GM10847 (cell line): ENCODE data around the gene PDGFRA.

Experiments
- POLR2A ChIP-seq: IDR thresholded peaks from 2 replicates; pipeline ENCODE4 v1.6.1; 2011; ENCODE audit not compliant: insufficient read length; ENCODE audit errors: extremely low read depth

Gene PDGFRA

GRCh38 chr4:54228961-54229501 lies at the start of gene PDGFRA:
PDGFRA (plus strand) TSS chr4:54229293; CDS start chr4:54258769, 29,476 bp downstream.
- TF ChIP-seq POLR2A: no peak

- no peak for TF ChIP-seq POLR2A
Measured at GRCh38 chr4:54184581-54184980, 44.5 kb upstream of the PDGFRA start.

- TF ChIP-seq POLR2A: no peak
Measured at GRCh38 chr4:54185044-54185780, 43.9 kb upstream of the PDGFRA start.

GRCh38 chr4:54185866-54186265 lies 43.2 kb upstream of the PDGFRA start:
- no peak for TF ChIP-seq POLR2A

GRCh38 chr4:54186371-54186770 lies 42.7 kb upstream of the PDGFRA start:
- no peak for TF ChIP-seq POLR2A

GRCh38 chr4:54187148-54187547 lies 41.9 kb upstream of the PDGFRA start:
- TF ChIP-seq POLR2A: no peak

- no peak for TF ChIP-seq POLR2A
Measured at GRCh38 chr4:54189140-54189539, 40.0 kb upstream of the PDGFRA start.

GRCh38 chr4:54192811-54193210 lies 36.3 kb upstream of the PDGFRA start:
- no peak for TF ChIP-seq POLR2A

- no peak for TF ChIP-seq POLR2A
Measured at GRCh38 chr4:54197926-54198325, 31.2 kb upstream of the PDGFRA start.

GRCh38 chr4:54199919-54200318 lies 29.2 kb upstream of the PDGFRA start:
- no peak for TF ChIP-seq POLR2A

- no peak for TF ChIP-seq POLR2A
Measured at GRCh38 chr4:54209617-54210016, 19.5 kb upstream of the PDGFRA start.

- TF ChIP-seq POLR2A: no peak
Measured at GRCh38 chr4:54213001-54213400, 16.1 kb upstream of the PDGFRA start.

- no peak for TF ChIP-seq POLR2A
Measured at GRCh38 chr4:54213761-54214160, 15.3 kb upstream of the PDGFRA start.

- no peak for TF ChIP-seq POLR2A
Measured at GRCh38 chr4:54215379-54216077, 13.6 kb upstream of the PDGFRA start.

- TF ChIP-seq POLR2A: no peak
Measured at GRCh38 chr4:54217642-54218495, 11.2 kb upstream of the PDGFRA start.

GRCh38 chr4:54218736-54219135 lies 10.4 kb upstream of the PDGFRA start:
- TF ChIP-seq POLR2A: no peak

GRCh38 chr4:54224996-54225597 lies 4.0 kb upstream of the PDGFRA start:
- TF ChIP-seq POLR2A: no peak
